ENCODE data around the gene SAMD11. TPM values are rescaled to one million over a fixed set of nuclear protein-coding genes. Genes with fewer than 3 reads are reported as not detected.

Gene SAMD11, protein sequence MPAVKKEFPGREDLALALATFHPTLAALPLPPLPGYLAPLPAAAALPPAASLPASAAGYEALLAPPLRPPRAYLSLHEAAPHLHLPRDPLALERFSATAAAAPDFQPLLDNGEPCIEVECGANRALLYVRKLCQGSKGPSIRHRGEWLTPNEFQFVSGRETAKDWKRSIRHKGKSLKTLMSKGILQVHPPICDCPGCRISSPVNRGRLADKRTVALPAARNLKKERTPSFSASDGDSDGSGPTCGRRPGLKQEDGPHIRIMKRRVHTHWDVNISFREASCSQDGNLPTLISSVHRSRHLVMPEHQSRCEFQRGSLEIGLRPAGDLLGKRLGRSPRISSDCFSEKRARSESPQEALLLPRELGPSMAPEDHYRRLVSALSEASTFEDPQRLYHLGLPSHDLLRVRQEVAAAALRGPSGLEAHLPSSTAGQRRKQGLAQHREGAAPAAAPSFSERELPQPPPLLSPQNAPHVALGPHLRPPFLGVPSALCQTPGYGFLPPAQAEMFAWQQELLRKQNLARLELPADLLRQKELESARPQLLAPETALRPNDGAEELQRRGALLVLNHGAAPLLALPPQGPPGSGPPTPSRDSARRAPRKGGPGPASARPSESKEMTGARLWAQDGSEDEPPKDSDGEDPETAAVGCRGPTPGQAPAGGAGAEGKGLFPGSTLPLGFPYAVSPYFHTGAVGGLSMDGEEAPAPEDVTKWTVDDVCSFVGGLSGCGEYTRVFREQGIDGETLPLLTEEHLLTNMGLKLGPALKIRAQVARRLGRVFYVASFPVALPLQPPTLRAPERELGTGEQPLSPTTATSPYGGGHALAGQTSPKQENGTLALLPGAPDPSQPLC
- total RNA-seq = 4.4 TPM

DNA sequence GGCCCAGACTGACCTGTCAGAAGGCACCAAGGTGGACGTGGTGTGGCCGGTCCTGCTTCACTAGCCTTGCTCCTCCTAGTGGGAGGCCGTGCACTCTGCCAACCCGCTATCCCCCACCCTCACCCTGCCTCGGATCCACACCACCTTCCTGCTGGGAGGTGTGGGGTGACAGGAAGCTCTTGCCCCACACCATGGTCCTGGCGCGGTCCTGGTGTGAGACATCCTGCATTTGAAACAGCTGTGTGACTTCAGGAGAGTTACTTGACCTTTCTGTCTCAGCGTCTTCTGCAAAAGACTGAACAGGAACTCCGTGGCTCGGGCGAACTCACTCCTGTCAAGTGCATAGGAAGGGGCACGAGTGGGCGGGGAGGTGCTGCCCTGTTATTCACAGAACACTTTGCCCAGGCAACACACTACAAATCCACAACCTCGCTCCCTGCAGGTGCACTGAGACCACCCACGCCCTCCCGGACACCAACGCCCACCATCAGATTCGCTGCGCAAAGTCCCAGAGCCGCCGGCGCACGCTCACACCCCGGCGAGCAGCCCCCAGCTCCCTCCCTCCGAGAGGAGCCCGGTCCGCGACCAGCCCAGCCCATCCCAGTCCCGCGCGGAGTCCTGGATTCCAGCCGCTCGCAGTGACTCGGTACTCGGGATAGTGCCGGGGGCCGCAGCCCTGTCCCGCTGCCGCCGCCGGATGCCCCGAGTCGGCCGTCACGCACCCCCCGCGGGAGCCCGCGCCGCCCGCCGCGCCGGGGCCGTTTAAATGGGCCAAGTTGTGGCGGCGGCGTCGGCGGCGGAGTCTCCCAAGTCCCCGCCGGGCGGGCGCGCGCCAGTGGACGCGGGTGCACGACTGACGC is at the start of gene SAMD11:
SAMD11 (plus strand) TSS at position 793 of the 860 bp plus-strand sequence. CDS start 509 bp downstream, outside the sequence.

DNA sequence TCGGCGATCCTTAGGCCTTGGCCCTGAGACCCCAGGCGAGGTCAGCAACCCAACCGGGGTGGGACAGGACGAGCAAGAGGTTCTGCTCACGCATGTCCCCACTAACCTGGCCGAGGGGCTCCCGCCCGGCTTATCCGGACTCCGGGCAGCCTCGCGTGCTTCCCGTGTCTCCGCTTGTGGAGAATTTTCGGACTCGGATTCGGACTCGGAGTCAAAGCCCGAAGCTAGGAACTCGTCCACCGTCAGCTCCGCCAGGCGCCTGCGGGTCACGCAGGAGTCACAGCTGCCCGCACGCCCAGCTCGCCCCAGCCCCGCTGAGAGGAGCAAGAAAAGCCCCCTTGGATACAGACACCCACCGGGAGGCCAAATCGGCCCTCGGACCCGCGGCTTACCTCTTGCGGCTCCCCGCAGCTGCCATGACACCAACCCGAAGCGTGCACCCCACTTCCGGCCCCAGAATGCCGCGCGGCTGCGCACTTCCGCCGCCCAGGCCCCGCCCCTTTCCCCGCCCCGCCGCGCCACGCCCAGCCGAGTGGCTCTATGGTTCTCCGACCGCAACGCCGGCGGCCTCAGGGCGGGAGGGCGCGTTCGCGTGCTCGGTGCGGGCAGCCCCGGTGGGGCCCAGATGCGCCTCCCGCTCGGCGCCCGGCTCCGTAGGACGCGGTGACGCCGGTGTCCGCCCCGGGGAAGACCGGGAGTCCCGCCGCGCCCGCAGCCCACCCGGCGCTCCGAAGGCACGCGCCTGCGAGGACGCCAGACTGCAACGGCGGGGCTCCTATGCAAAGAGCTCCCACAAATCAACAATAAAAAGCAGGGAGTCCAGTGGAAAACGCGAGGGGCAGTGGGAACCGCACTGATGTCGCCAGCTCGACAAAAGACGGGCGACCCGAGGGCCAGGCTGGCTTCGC is 35.4 kb downstream of the SAMD11 start, which contains the start of gene NOC2L:
NOC2L (minus strand) TSS at position 434 of the 908 bp plus-strand sequence; CDS start at position 418, 16 bp downstream.

GRCh38 chr1:960363-961131 is 36.8 kb downstream of the SAMD11 start, which contains the start of gene KLHL17:
Gene KLHL17, plus strand, starts transcription at chr1:960584. Its CDS starts 110 bp downstream, at chr1:960694.

DNA sequence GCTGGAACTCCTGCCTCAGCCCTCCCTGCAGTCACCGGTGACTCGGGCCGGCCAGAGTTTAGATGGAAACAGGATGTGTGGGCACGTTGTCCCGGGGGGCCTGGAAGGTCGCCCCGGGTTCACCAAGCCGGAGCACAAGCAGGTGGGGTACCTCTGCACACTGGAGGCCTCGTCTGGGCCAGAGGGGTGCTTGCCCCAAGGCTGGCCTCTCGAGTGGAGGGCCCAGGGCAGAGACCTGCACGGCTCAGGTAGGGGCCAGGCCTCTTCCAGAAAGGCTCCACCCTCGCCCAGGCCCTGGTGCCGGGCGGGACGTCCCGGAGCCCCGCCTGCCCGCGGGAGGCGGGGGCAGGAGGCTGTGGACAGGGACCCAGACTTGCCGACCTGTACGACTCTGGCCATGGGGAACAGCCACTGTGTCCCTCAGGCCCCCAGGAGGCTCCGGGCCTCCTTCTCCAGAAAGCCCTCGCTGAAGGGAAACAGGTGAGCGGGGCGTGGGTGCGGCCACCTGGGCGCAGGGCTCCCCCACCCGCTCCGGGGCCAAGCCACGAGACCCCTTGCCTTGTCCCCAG is 42.5 kb downstream of the SAMD11 start, which contains the start of gene PLEKHN1:
PLEKHN1 (plus strand) TSS at position 348 of the 569 bp plus-strand sequence; CDS start at position 398, 50 bp downstream.

DNA sequence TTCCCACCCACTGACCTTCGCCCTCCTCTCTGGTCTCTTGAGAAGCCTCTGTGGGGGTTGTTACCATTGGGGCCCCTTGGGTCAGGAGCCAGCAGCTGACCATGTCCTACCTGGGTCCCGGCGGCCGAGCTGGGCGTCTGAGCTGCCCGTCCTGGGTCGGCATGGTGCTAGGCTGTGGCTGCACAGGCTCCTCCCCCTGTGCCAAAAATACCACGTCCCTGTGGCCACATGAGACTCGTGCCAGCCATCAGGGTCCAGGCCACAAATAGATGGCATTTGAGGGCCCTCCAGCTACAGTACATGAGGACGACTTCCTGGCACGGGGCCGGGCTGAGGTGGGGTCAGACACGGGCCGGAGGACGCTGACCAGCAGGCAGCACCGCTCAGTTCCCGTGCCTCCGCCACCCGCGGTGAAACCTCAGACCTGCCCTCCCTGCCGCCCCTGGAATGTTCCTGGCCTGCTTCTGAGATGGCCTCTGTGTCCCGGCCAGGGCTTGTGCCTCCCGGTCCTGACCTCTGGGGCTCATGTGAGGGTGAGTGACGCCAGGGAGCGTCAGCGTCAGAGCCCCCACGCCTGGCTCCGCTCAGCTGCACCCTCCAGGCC is 58.3 kb downstream of the SAMD11 start, which contains the start of gene PERM1:
PERM1 (minus strand) TSS at position 139 of the 604 bp plus-strand sequence. CDS start 1,064 bp downstream, outside the sequence.

Small RNAs within 50 kb of the gene (small RNA-seq; reads per million reads assigned to genes)
- not detected for gene AL645608.4

Other genes with a start within 250 kb of the SAMD11 start
- not detected for gene OR4F16, start 237.3 kb upstream of the SAMD11 start, total RNA-seq
- 46.8 TPM for gene NOC2L, start 35.3 kb downstream of the SAMD11 start, total RNA-seq
- gene KLHL17, start 36.7 kb downstream of the SAMD11 start, total RNA-seq = 6.9 TPM
- not detected for gene PLEKHN1, start 42.6 kb downstream of the SAMD11 start, total RNA-seq
- not detected for gene PERM1, start 58.2 kb downstream of the SAMD11 start, total RNA-seq
- gene HES4, start 76.2 kb downstream of the SAMD11 start, total RNA-seq = 17.1 TPM
- gene ISG15, start 89.6 kb downstream of the SAMD11 start, total RNA-seq = 39.7 TPM
- gene AGRN, start 96.2 kb downstream of the SAMD11 start, total RNA-seq = 120 TPM
- not detected for gene RNF223, start 150.4 kb downstream of the SAMD11 start, total RNA-seq
- 6.2 TPM for gene C1orf159, start 192.2 kb downstream of the SAMD11 start, total RNA-seq
- gene TTLL10, start 250.0 kb downstream of the SAMD11 start, total RNA-seq = 0.69 TPM